ENCODE measurements around the gene TRIM63. TPM values are rescaled to one million over a fixed set of nuclear protein-coding genes. Genes with fewer than 3 reads are reported as not detected.

TRIM63 gene
- total and polyA plus RNA-seq, 9 of the 15 experiments (the other 6 are each of a cell fraction or from before 2014, with no cell fraction given) = 0.08 to 0.57 (median 0.36) TPM

GRCh38 chr1:26070296-26070962 lies 3.0 kb upstream of the TRIM63 start (continued):
- TF ChIP-seq FOXA3 (CRISPR knock-in tag; conservative IDR thresholded peaks at IDR 0.05 in 1 of 2, IDR thresholded peaks at IDR 0.05 in 1 of 2) (peak in 1 of 2 experiments; percentile 3; a peak in 2 of 4 replicates), CTCFL (IDR thresholded peaks at IDR 0.05; ENCODE audit: borderline replicate concordance, insufficient read depth, low read depth, low read length, poor library complexity, severe bottlenecking) (no peak), ZNF395 (CRISPR knock-in tag; IDR thresholded peaks at IDR 0.05) (peak; percentile 87), SIN3A (IDR thresholded peaks at IDR 0.05; ENCODE audit: borderline replicate concordance in 2 of 2, control insufficient read depth in 1 of 2, low read depth in 2 of 2, low read length in 2 of 2) (no peak), ZNF512 (tag; IDR thresholded peaks at IDR 0.05) (no peak), KAT8 (IDR thresholded peaks at IDR 0.05; ENCODE audit: low read depth) (no peak), TSHZ1 (CRISPR knock-in tag; IDR thresholded peaks at IDR 0.05) (no peak), CXXC5 (CRISPR knock-in tag; IDR thresholded peaks at IDR 0.05) (peak; percentile 51; the same call in 1 of the 2 replicates)
